H9 (cell line): ENCODE results near the gene CEP89. TPM values are rescaled to one million over a fixed set of nuclear protein-coding genes. Genes with fewer than 3 reads are reported as not detected.

Source experiments
- DNase-seq: peaks from one replicate; pipeline ENCODE4 v3.0.0-alpha.2; 2017
- H2AFZ ChIP-seq: one replicate; pipeline ENCODE4 v1.6.1; 2013; ENCODE audit warnings: mild to moderate bottlenecking, low read length, control low read depth, moderate library complexity
- H2AK5ac ChIP-seq: 2 replicates; pipeline ENCODE4 v1.6.1; 2013; ENCODE audit warnings: low read length, control low read depth, mixed read lengths; ENCODE audit not compliant: insufficient read length
- H2BK120ac ChIP-seq: one replicate; pipeline ENCODE4 v1.6.1; 2013; ENCODE audit warnings: low read depth, mild to moderate bottlenecking, low read length, control low read depth, inconsistent platforms; ENCODE audit not compliant: poor library complexity, severe bottlenecking
- H2BK12ac ChIP-seq: 2 replicates; pipeline ENCODE4 v1.6.1; 2013; ENCODE audit warnings: low read length, control low read depth, mixed read lengths, low read depth; ENCODE audit not compliant: insufficient read length
- H2BK15ac ChIP-seq: 2 replicates; pipeline ENCODE4 v1.6.1; 2013; ENCODE audit warnings: low read depth, low read length, control low read depth
- H2BK20ac ChIP-seq: one replicate; pipeline ENCODE4 v1.6.1; 2013; ENCODE audit warnings: low read depth, mild to moderate bottlenecking, low read length, control low read depth, inconsistent platforms; ENCODE audit not compliant: poor library complexity, severe bottlenecking
- H2BK5ac ChIP-seq: 2 replicates; pipeline ENCODE4 v1.6.1; 2013; ENCODE audit warnings: low read length, control low read depth, mixed read lengths; ENCODE audit not compliant: insufficient read length
- H3K14ac ChIP-seq: 2 replicates; pipeline ENCODE4 v1.6.1; 2013; ENCODE audit warnings: low read length, control low read depth; ENCODE audit not compliant: insufficient read depth
- H3K18ac ChIP-seq: 2 replicates; pipeline ENCODE4 v1.6.1; 2013; ENCODE audit warnings: low read depth, mild to moderate bottlenecking, mixed read lengths, low read length, control low read depth; ENCODE audit not compliant: insufficient read length
- H3K23ac ChIP-seq: 2 replicates; pipeline ENCODE4 v1.6.1; 2013; ENCODE audit warnings: low read length, control low read depth, mixed read lengths, low read depth; ENCODE audit not compliant: insufficient read length
- H3K23me2 ChIP-seq: 2 replicates; pipeline ENCODE4 v1.6.1; 2013; ENCODE audit warnings: low read depth, mild to moderate bottlenecking, mixed read lengths, low read length, control low read depth; ENCODE audit not compliant: insufficient read length, poor library complexity, severe bottlenecking
- H3K27ac ChIP-seq: 2 replicates; pipeline ENCODE4 v1.5.1; 2013; ENCODE audit warnings: low read length, control low read depth, mixed read lengths, low read depth; ENCODE audit not compliant: insufficient read length
- H3K27me3 ChIP-seq: 2 replicates; pipeline ENCODE4 v1.6.1; 2013; ENCODE audit warnings: low read length, control low read depth, inconsistent platforms; ENCODE audit not compliant: insufficient read depth
- H3K4ac ChIP-seq: 2 replicates; pipeline ENCODE4 v1.6.1; 2013; ENCODE audit warnings: low read depth, mild to moderate bottlenecking, control low read depth, inconsistent platforms, low read length, moderate library complexity
- H3K4me1 ChIP-seq: 2 replicates; pipeline ENCODE4 v1.6.1; 2013; ENCODE audit warnings: low read length, control low read depth, inconsistent platforms; ENCODE audit not compliant: insufficient read depth
- H3K4me2 ChIP-seq: 2 replicates; pipeline ENCODE4 v1.6.1; 2013; ENCODE audit warnings: low read length, control low read depth, mixed read lengths; ENCODE audit not compliant: insufficient read length, insufficient read depth
- H3K56ac ChIP-seq: 2 replicates; pipeline ENCODE4 v1.6.1; 2013; ENCODE audit warnings: low read depth, mild to moderate bottlenecking, mixed read lengths, low read length, control low read depth; ENCODE audit not compliant: insufficient read length
- H3K79me1 ChIP-seq: 2 replicates; pipeline ENCODE4 v1.6.1; 2013; ENCODE audit warnings: low read depth, mild to moderate bottlenecking, moderate library complexity, low read length, control low read depth, inconsistent platforms; ENCODE audit not compliant: insufficient read depth, poor library complexity, severe bottlenecking
- H3K79me2 ChIP-seq: 2 replicates; pipeline ENCODE4 v1.6.1; 2013; ENCODE audit warnings: low read length, control low read depth, inconsistent platforms; ENCODE audit not compliant: insufficient read depth
- H3K9ac ChIP-seq: 2 replicates; pipeline ENCODE4 v1.6.1; 2013; ENCODE audit warnings: low read length, control low read depth, mixed read lengths; ENCODE audit not compliant: insufficient read length; ENCODE audit errors: extremely low read depth
- H3K9me3 ChIP-seq: one replicate; pipeline ENCODE4 v1.6.1; 2013; ENCODE audit warnings: low read depth, low read length, inconsistent platforms; ENCODE audit not compliant: control insufficient read depth
- H3T11ph ChIP-seq: one replicate; pipeline ENCODE4 v1.6.1; 2013; ENCODE audit warnings: mild to moderate bottlenecking, low read length, control low read depth, inconsistent platforms
- H4K20me1 ChIP-seq: one replicate; pipeline ENCODE4 v1.6.1; 2013; ENCODE audit not compliant: control insufficient read depth, insufficient read length, insufficient read depth
- H4K5ac ChIP-seq: 2 replicates; pipeline ENCODE4 v1.6.1; 2013; ENCODE audit warnings: low read depth, mild to moderate bottlenecking, mixed read lengths, low read length, control low read depth; ENCODE audit not compliant: insufficient read length
- H4K8ac ChIP-seq: replicated peaks from 2 replicates; pipeline ENCODE4 v1.6.1; 2013; ENCODE audit warnings: low read length, control low read depth, mixed read lengths, low read depth; ENCODE audit not compliant: insufficient read length
- H4K91ac ChIP-seq: 2 replicates; pipeline ENCODE4 v1.6.1; 2013; ENCODE audit warnings: low read depth, mild to moderate bottlenecking, moderate library complexity, mixed read lengths, low read length, control low read depth; ENCODE audit not compliant: insufficient read length
- H3K27ac Mint-ChIP-seq, 3 experiments: 2 replicates in 2 of 3; 3 replicates in 1 of 3; pipeline ENCODE4 v1.8.0; 2020 to 2021; ENCODE audit warnings: mixed read lengths in 3 of 3, mild to moderate bottlenecking in 1 of 3, moderate library complexity in 1 of 3
- H3K27me3 Mint-ChIP-seq: 2 replicates; pipeline ENCODE4 v1.8.0; 2021; ENCODE audit warnings: low read depth, mild to moderate bottlenecking, moderate library complexity, mixed read lengths
- H3K36me3 Mint-ChIP-seq, 3 experiments: 2 replicates in 2 of 3; 3 replicates in 1 of 3; pipeline ENCODE4 v1.8.0; 2020 to 2021; ENCODE audit warnings: low read depth in 3 of 3, mixed read lengths in 3 of 3; ENCODE audit not compliant: insufficient read depth in 1 of 3
- H3K4me1 Mint-ChIP-seq, 2 experiments: 2 replicates each; pipeline ENCODE4 v1.8.0; 2020; ENCODE audit warnings: mixed read lengths in 2 of 2
- H3K4me3 Mint-ChIP-seq, 2 experiments: 2 replicates in 1 of 2; 3 replicates in 1 of 2; pipeline ENCODE4 v1.8.0; 2020 to 2021; ENCODE audit warnings: mild to moderate bottlenecking in 2 of 2, mixed read lengths in 2 of 2, moderate library complexity in 1 of 2
- H3K9me3 Mint-ChIP-seq, 2 experiments: 2 replicates in 1 of 2; 3 replicates in 1 of 2; pipeline ENCODE4 v1.8.0; 2020; ENCODE audit warnings: mild to moderate bottlenecking in 2 of 2, mixed read lengths in 2 of 2, moderate library complexity in 1 of 2
- CTCF ChIP-seq: fragments of 200-600 bp; sonication (generic); conservative IDR thresholded peaks from 3 replicates; pipeline ENCODE4 v1.8.0; 2021; ENCODE audit warnings: antibody characterized with exemption, mild to moderate bottlenecking
- WGBS: extraction: QIAGEN DNeasy Blood & Tissue Kit; methylation state at CpG from one replicate; pipeline ENCODE4 v1.1.7; 2013; ENCODE audit warnings: missing lambda C conversion rate, low lambda C conversion rate, mixed read lengths; ENCODE audit not compliant: insufficient read length; ENCODE audit errors: extremely low coverage; 5-methylcytosine and 5-hydroxymethylcytosine counted together
- total RNA-seq: library from RNA; stranded (reverse); gene quantifications from 2 replicates; pipeline ENCODE4 v1.2.1, GENCODE V29; 2021

The CEP89 gene
- total RNA-seq, 1 experiment from 2014 or later, result 22.1 TPM

DNA sequence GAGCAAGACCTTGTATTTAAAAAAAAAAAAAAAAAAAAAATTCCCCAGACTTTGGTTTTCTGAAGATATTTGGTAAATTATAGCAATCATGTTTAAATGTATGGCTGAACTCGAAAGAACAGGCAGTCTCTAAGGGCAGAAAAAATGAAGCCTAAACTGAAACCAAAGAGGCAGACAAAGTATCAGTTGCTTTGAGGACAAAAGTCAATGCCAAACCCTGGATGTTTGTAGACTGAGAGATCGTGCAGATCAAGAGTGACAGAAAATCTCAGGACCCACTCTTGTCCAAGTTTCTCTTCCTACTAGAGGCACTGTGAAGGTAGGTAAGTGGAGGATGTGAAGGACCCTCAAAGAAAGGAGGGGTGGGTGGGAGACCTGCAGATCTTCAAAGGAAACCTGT, 91.1 kb downstream of the CEP89 start:
- no peak overlapping the region for H2BK120ac ChIP-seq
- no peaks in the 10 kb centered on the region for H4K20me1 ChIP-seq
- WGBS, result no CpG with 5 or more reads among the region's 2 CpGs
- H2BK12ac ChIP-seq, result no peak overlapping the region
- no peak overlapping the region for H3K27ac ChIP-seq
- H3T11ph ChIP-seq, result no peak overlapping the region
- no peak overlapping the region for H3K23ac ChIP-seq
- H3K56ac ChIP-seq, result no peak overlapping the region
- no peak overlapping the region for H2BK15ac ChIP-seq
- H2AFZ ChIP-seq, result no peak overlapping the region
- H2BK5ac ChIP-seq, result no peak overlapping the region
- H3K18ac ChIP-seq, result no peak overlapping the region
- no peak overlapping the region for H3K4me3 Mint-ChIP-seq
- no peaks in the 10 kb centered on the region for H3K27me3 Mint-ChIP-seq
- no peaks in the 10 kb centered on the region for H3K79me2 ChIP-seq
- no peaks in the 10 kb centered on the region for H3K27me3 ChIP-seq
- H3K79me1 ChIP-seq, result no peaks in the 10 kb centered on the region
- no peaks in the 10 kb centered on the region for H3K9me3 ChIP-seq
- H3K4me1 Mint-ChIP-seq, result peaks cover 6 to 8% of the 10 kb centered on the region in 2 experiments
- H3K4me1 ChIP-seq, result no peaks in the 10 kb centered on the region
- H3K14ac ChIP-seq, result no peak overlapping the region
- peaks cover 0 to 9% (median 2%) of the 10 kb centered on the region in 3 experiments; a peak in 3 of 7 replicates for H3K36me3 Mint-ChIP-seq
- no peaks in the 10 kb centered on the region for H3K23me2 ChIP-seq
- H2BK20ac ChIP-seq, result no peak overlapping the region
- H4K5ac ChIP-seq, result no peak overlapping the region
- H2AK5ac ChIP-seq, result no peak overlapping the region
- H3K4ac ChIP-seq, result no peak overlapping the region
- H3K4me2 ChIP-seq, result no peak overlapping the region
- no peak overlapping the region for H4K8ac ChIP-seq
- no peak overlapping the region for H3K9ac ChIP-seq
- TF ChIP-seq CTCF, result no peak
- no peak for DNase-seq
- H4K91ac ChIP-seq, result no peak overlapping the region
- peak overlapping the region in 2 of 3 experiments; percentile 61 to 90; a peak in 3 of 7 replicates for H3K27ac Mint-ChIP-seq
- H3K9me3 Mint-ChIP-seq, result no peaks in the 10 kb centered on the region
